AG08395 (cell line): ENCODE data around the gene LCAT.
"Not testable (repeated sequence)": the region's sequence is repeated elsewhere in the genome, so short reads cannot be mapped to it uniquely, and the experiment has no call there.

Experiments
- DNase-seq: peaks from one replicate; pipeline ENCODE4 v3.0.0; 2012; ENCODE audit warnings: mixed read lengths, low spot score

Gene LCAT

GRCh38 chr16:67931712-67932461 is 12.0 kb downstream of the LCAT start, which contains the start of gene CTRL:
Gene CTRL (minus strand): TSS chr16:67931862. CDS start chr16:67931852, 10 bp downstream.
- DNase-seq: no peak

- no peak for DNase-seq
Measured at GRCh38 chr16:67930678-67931211, 13.2 kb downstream of the LCAT start.

GRCh38 chr16:67930191-67930590 is 13.7 kb downstream of the LCAT start:
- no peak for DNase-seq

GRCh38 chr16:67928561-67929364 is 15.2 kb downstream of the LCAT start:
- peak; percentile 79 for DNase-seq

- DNase-seq: no peak
Measured at GRCh38 chr16:67928147-67928546, 15.8 kb downstream of the LCAT start.

GRCh38 chr16:67927131-67927941 is 16.6 kb downstream of the LCAT start:
- no peak for DNase-seq

- DNase-seq: no peak
Measured at GRCh38 chr16:67926181-67926750, 17.7 kb downstream of the LCAT start.

GRCh38 chr16:67924140-67924906 is 19.6 kb downstream of the LCAT start:
- DNase-seq: no peak

- no peak for DNase-seq
Measured at GRCh38 chr16:67923414-67924116, 20.4 kb downstream of the LCAT start.

- no peak for DNase-seq
Measured at GRCh38 chr16:67922740-67923139, 21.2 kb downstream of the LCAT start.

- no peak for DNase-seq
Measured at GRCh38 chr16:67922221-67922620, 21.7 kb downstream of the LCAT start.

- peak; percentile 62 for DNase-seq
Measured at GRCh38 chr16:67919622-67920221, 24.2 kb downstream of the LCAT start.

GRCh38 chr16:67917852-67918236 is 26.1 kb downstream of the LCAT start:
- peak; percentile 91 for DNase-seq

- DNase-seq: peak; percentile 45
Measured at GRCh38 chr16:67917140-67917851, 26.6 kb downstream of the LCAT start.

GRCh38 chr16:67915831-67916723 is 27.8 kb downstream of the LCAT start:
- DNase-seq: no peak

GRCh38 chr16:67915496-67915769 is 28.5 kb downstream of the LCAT start:
- DNase-seq: not testable (repeated sequence)

- no peak for DNase-seq
Measured at GRCh38 chr16:67914758-67915495, 29.0 kb downstream of the LCAT start.

- peak; percentile 74 for DNase-seq
Measured at GRCh38 chr16:67910158-67910557, 33.8 kb downstream of the LCAT start.
